Stimulated activated naive CD8-positive, alpha-beta T cell treated with anti-CD3 and anti-CD28 coated beads, Interleukin-15, Interleukin-2, amounts not matched to agents 100 ng/mL and 50 ng/mL, for 24 hours (primary cell): Measurements from ENCODE around the gene RBP7.
"Not testable (repeated sequence)": the region's sequence is repeated elsewhere in the genome, so short reads cannot be mapped to it uniquely, and the experiment has no call there.

ENCODE experiments used
- H3K27ac Mint-ChIP-seq: one replicate; pipeline ENCODE4 v1.8.0; 2021; ENCODE audit warnings: mild to moderate bottlenecking, mixed read lengths
- H3K27me3 Mint-ChIP-seq: one replicate; pipeline ENCODE4 v1.8.0; 2021; ENCODE audit warnings: mixed read lengths
- H3K36me3 Mint-ChIP-seq: one replicate; pipeline ENCODE4 v1.8.0; 2021; ENCODE audit warnings: low read depth, mixed read lengths
- H3K4me1 Mint-ChIP-seq: one replicate; pipeline ENCODE4 v1.8.0; 2021; ENCODE audit warnings: low read depth, mixed read lengths
- H3K4me3 Mint-ChIP-seq: one replicate; pipeline ENCODE4 v1.8.0; 2021; ENCODE audit warnings: mild to moderate bottlenecking, mixed read lengths
- H3K9me3 Mint-ChIP-seq: one replicate; pipeline ENCODE4 v1.8.0; 2021; ENCODE audit warnings: mixed read lengths

The RBP7 gene

GRCh38 chr1:10019561-10019960 lies 22.5 kb downstream of the RBP7 start:
- Mint-ChIP-seq H3K9me3 (no peaks in the 10 kb centered on the region), H3K27ac (no peak overlapping the region), H3K4me1 (no peaks in the 10 kb centered on the region), H3K4me3 (no peak overlapping the region), H3K27me3 (peaks cover 2% of the 10 kb centered on the region), H3K36me3 (no peaks in the 10 kb centered on the region)

- Mint-ChIP-seq H3K4me3 (no peak overlapping the region), H3K9me3 (no peaks in the 10 kb centered on the region), H3K27ac (no peak overlapping the region), H3K36me3 (no peaks in the 10 kb centered on the region), H3K27me3 (peaks cover 2% of the 10 kb centered on the region), H3K4me1 (no peaks in the 10 kb centered on the region)
These were observed 23.1 kb downstream of the RBP7 start for GRCh38 chr1:10020086-10020485.

- not testable (repeated sequence) for H3K4me3 Mint-ChIP-seq, H3K36me3 Mint-ChIP-seq, H3K4me1 Mint-ChIP-seq, H3K9me3 Mint-ChIP-seq, H3K27ac Mint-ChIP-seq, H3K27me3 Mint-ChIP-seq
These were observed 23.6 kb downstream of the RBP7 start for GRCh38 chr1:10020678-10021077.

- H3K4me3 Mint-ChIP-seq, H3K36me3 Mint-ChIP-seq, H3K4me1 Mint-ChIP-seq, H3K27me3 Mint-ChIP-seq, H3K9me3 Mint-ChIP-seq, H3K27ac Mint-ChIP-seq: not testable (repeated sequence)
These were observed 25.0 kb downstream of the RBP7 start for GRCh38 chr1:10021992-10022391.

- Mint-ChIP-seq H3K9me3 (no peaks in the 10 kb centered on the region), H3K4me3 (no peak overlapping the region), H3K4me1 (no peaks in the 10 kb centered on the region), H3K36me3 (no peaks in the 10 kb centered on the region), H3K27ac (no peak overlapping the region), H3K27me3 (peaks cover 1% of the 10 kb centered on the region)
These were observed 25.6 kb downstream of the RBP7 start for GRCh38 chr1:10022656-10023055.

- no peaks in the 10 kb centered on the region for H3K9me3 Mint-ChIP-seq
- H3K27ac Mint-ChIP-seq = no peak overlapping the region
- no peak overlapping the region for H3K4me3 Mint-ChIP-seq
- no peaks in the 10 kb centered on the region for H3K27me3 Mint-ChIP-seq
- no peaks in the 10 kb centered on the region for H3K36me3 Mint-ChIP-seq
- no peaks in the 10 kb centered on the region for H3K4me1 Mint-ChIP-seq
These were observed 28.3 kb downstream of the RBP7 start for GRCh38 chr1:10025354-10025753.

- H3K27me3 Mint-ChIP-seq = no peaks in the 10 kb centered on the region
These were observed 30.0 kb downstream of the RBP7 start for GRCh38 chr1:10027027-10027426.

GRCh38 chr1:10028956-10029500 lies 32.0 kb downstream of the RBP7 start:
- not testable (repeated sequence) for H3K9me3 Mint-ChIP-seq, H3K4me3 Mint-ChIP-seq, H3K36me3 Mint-ChIP-seq, H3K27ac Mint-ChIP-seq, H3K27me3 Mint-ChIP-seq
- H3K4me1 Mint-ChIP-seq = peaks cover 10% of the 10 kb centered on the region

More at GRCh38 chr1:10027027-10027426, 30.0 kb downstream of the RBP7 start:
- H3K36me3 Mint-ChIP-seq = no peaks in the 10 kb centered on the region
- no peak overlapping the region for H3K4me3 Mint-ChIP-seq
- H3K4me1 Mint-ChIP-seq = peaks cover under 1% of the 10 kb centered on the region
- H3K9me3 Mint-ChIP-seq = no peaks in the 10 kb centered on the region
- H3K27ac Mint-ChIP-seq = no peak overlapping the region

GRCh38 chr1:10031461-10031860 lies 34.4 kb downstream of the RBP7 start:
- Mint-ChIP-seq H3K9me3 (no peaks in the 10 kb centered on the region), H3K4me1 (peaks cover 22% of the 10 kb centered on the region), H3K27me3 (no peaks in the 10 kb centered on the region), H3K36me3 (peaks cover under 1% of the 10 kb centered on the region), H3K27ac (no peak overlapping the region), H3K4me3 (no peak overlapping the region)

GRCh38 chr1:10032590-10033358 lies 35.7 kb downstream of the RBP7 start, which contains the start of gene UBE4B:
Gene UBE4B, plus strand, starts transcription at chr1:10032958. Its CDS starts 713 bp downstream, at chr1:10033671.
- no peaks in the 10 kb centered on the region for H3K27me3 Mint-ChIP-seq
- peaks cover 22% of the 10 kb centered on the region for H3K4me1 Mint-ChIP-seq
- peak within 1 kb of the TSS; percentile 89 for H3K27ac Mint-ChIP-seq
- no peaks in the 10 kb centered on the region for H3K9me3 Mint-ChIP-seq
- H3K4me3 Mint-ChIP-seq = peak within 1 kb of the TSS; percentile 86
- peaks cover 5% of the 10 kb centered on the region for H3K36me3 Mint-ChIP-seq

- H3K36me3 Mint-ChIP-seq = peaks cover 5% of the 10 kb centered on the region
- H3K27me3 Mint-ChIP-seq = no peaks in the 10 kb centered on the region
These were observed 36.4 kb downstream of the RBP7 start for GRCh38 chr1:10033359-10033845.

GRCh38 chr1:10042746-10043145 lies 45.7 kb downstream of the RBP7 start:
- H3K4me3 Mint-ChIP-seq = no peak overlapping the region
- no peak overlapping the region for H3K27ac Mint-ChIP-seq
- no peaks in the 10 kb centered on the region for H3K27me3 Mint-ChIP-seq
- H3K36me3 Mint-ChIP-seq = peaks cover 18% of the 10 kb centered on the region
- H3K9me3 Mint-ChIP-seq = no peaks in the 10 kb centered on the region
- H3K4me1 Mint-ChIP-seq = peaks cover 27% of the 10 kb centered on the region

More at GRCh38 chr1:10033359-10033845, 36.4 kb downstream of the RBP7 start:
- peak overlapping the region; percentile 89 for H3K27ac Mint-ChIP-seq
- no peaks in the 10 kb centered on the region for H3K9me3 Mint-ChIP-seq
- peaks cover 22% of the 10 kb centered on the region for H3K4me1 Mint-ChIP-seq
- H3K4me3 Mint-ChIP-seq = peak overlapping the region; percentile 86

- Mint-ChIP-seq H3K9me3 (no peaks in the 10 kb centered on the region), H3K27me3 (no peaks in the 10 kb centered on the region), H3K4me3 (no peak overlapping the region), H3K36me3 (peaks cover 24% of the 10 kb centered on the region), H3K4me1 (peaks cover 22% of the 10 kb centered on the region), H3K27ac (no peak overlapping the region)
These were observed 48.7 kb downstream of the RBP7 start for GRCh38 chr1:10045480-10046355.

GRCh38 chr1:10046356-10047085 lies 49.5 kb downstream of the RBP7 start:
- Mint-ChIP-seq H3K36me3 (peaks cover 22% of the 10 kb centered on the region), H3K4me1 (peaks cover 22% of the 10 kb centered on the region), H3K9me3 (no peaks in the 10 kb centered on the region), H3K27ac (no peak overlapping the region), H3K4me3 (no peak overlapping the region), H3K27me3 (no peaks in the 10 kb centered on the region)
